GM12892 (cell line): ENCODE measurements around the gene IL9. TPM values are rescaled to one million over a fixed set of nuclear protein-coding genes. Genes with fewer than 3 reads are reported as not detected.

Source experiments
- DNase-seq: peaks from one replicate; pipeline ENCODE4 v3.0.0; 2011; ENCODE audit not compliant: insufficient read length
- FAIRE-seq: peaks from 2 replicates; lab custom pipeline; 2011; peaks lifted over from hg19 to GRCh38; lab: Jason Lieb, UNC
- POLR2A ChIP-seq: IDR thresholded peaks from 2 replicates; pipeline ENCODE4 v1.6.1; 2011; ENCODE audit warnings: low read depth, low read length, control low read depth
- POLR2AphosphoS5 ChIP-seq: IDR thresholded peaks from 2 replicates; pipeline ENCODE4 v1.6.1; 2011; ENCODE audit warnings: low read depth, low read length, control low read depth
- TAF1 ChIP-seq: IDR thresholded peaks from 2 replicates; pipeline ENCODE4 v1.6.1; 2011; ENCODE audit warnings: low read depth, mild to moderate bottlenecking, control low read depth, low read length, borderline replicate concordance
- polyA plus RNA-seq: library from polyadenylated mRNA; unstranded; fragments of >200 nt; gene quantifications from one replicate; pipeline ENCODE4 v1.2.1, GENCODE V29; 2012; ENCODE audit warnings: missing spikeins, inconsistent platforms; ENCODE audit not compliant: missing spikeins

IL9 gene
- not detected for polyA plus RNA-seq

GRCh38 chr5:135895474-135896006, at the start of gene IL9:
TSS of gene IL9 (minus strand) at chr5:135895841. CDS start at chr5:135895816, 25 bp downstream.
- DNase-seq = no peak
- peak; percentile 42 for FAIRE-seq
- TF ChIP-seq TAF1 = no peak
- TF ChIP-seq POLR2AphosphoS5 = no peak
- TF ChIP-seq POLR2A = no peak

DNA sequence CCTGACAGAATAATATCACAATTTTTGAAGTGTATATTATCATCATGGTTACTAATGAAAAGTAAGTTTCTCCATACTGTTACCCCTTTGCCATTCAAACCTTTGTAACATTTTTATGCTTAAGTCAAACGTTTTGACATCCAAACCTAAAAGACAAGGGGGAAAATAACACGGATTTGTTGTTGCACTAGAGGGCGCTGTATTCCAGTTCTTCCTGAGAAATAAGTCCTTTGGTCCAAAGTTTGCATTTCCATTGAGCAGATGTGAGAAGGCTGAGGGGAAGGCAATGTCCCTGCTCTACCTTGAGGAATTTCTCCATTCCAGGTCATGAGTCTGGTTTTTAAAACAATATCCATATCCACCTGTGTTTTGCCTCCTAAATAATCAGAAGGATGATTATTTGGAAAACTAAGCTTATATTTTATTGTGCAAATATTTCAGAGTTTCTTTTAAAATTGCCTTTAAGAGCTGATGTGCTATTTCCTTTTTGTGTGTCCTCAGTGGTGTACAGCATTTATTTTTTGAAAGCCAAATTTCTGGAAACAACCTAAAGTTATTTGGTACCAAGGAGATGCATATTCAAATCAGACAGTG, 49.4 kb upstream of the IL9 start:
- FAIRE-seq = peak; percentile 83
- no peak for DNase-seq
- no peak for TF ChIP-seq POLR2AphosphoS5

DNA sequence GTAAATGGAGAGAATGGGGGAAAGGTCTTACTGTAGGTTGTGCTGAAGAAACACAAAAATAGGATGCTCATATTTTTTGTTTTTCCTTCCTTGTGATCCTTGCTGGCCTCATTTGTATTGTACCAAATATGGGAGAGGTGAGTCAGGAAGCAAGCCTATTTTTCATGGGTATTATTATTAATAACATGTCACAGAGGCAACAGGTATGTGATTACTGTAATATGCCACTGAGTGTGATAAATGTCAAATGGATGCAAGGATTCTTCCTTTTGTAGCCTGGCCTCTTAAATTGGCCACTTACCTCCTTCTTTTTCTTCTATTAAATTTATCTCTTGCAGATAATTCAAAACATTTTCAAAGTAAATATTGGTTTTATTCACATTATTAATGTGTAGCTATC, 48.9 kb upstream of the IL9 start:
- DNase-seq = no peak
- FAIRE-seq = no peak
- TF ChIP-seq POLR2AphosphoS5 (no peak), TAF1 (no peak), POLR2A (no peak)

GRCh38 chr5:135942202-135942771, 46.6 kb upstream of the IL9 start:
- no peak for TF ChIP-seq POLR2AphosphoS5
- TF ChIP-seq POLR2A = no peak
- no peak for TF ChIP-seq TAF1
- no peak for DNase-seq
- no peak for FAIRE-seq

DNA sequence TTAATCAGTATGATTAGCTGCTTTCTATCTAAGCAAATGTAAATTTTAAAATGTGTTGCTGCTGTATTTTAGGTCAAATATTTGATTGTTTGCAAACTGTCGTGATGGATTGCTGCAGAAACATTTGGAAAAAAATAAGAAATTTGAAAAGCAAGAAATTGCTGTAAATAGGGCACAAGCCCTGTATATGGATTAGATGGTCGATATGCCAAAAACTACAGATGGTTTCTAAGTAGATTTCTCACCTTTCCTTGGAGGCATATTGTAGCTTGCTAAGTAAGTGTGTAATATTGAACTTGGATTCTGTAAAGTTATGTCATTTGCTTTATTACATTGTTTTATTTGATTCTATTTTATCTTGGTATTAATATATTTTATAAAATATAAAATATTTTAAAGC, 46.1 kb upstream of the IL9 start:
- TF ChIP-seq TAF1 = no peak
- TF ChIP-seq POLR2A = no peak
- TF ChIP-seq POLR2AphosphoS5 = no peak
- DNase-seq (no peak), FAIRE-seq (no peak)

DNA sequence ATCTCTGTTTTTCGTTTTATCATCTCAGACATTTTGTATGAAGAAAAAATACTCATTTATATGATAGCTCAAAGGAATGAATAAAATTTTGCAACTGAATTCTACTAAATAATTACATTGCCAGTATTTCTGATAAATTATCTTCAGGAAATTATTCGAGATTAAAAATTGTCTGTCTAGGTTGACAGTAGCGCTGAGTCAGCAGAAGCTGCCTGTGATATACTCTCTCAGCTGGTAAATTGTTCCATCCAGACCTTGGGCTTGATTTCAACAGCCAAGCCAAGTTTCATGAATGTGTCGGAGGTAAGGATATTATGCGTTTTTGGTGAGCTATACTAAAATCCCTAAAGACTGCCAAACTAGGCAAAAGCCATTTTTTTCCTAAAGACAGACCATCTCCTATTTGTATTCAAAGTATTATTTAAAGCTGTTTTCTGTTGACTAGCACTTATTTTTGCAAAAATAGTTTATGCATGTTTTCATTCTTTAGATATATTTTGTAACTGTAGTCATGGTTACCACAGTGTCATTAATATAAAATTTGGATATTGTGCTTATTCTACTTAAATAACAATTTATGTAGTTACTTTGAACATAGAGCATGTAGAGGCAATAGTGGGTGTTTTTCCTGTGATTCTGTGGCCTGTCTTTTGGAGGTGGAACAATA, 41.7 kb upstream of the IL9 start:
- no peak for DNase-seq
- no peak for FAIRE-seq
- TF ChIP-seq TAF1 (no peak), POLR2AphosphoS5 (no peak), POLR2A (no peak)

DNA sequence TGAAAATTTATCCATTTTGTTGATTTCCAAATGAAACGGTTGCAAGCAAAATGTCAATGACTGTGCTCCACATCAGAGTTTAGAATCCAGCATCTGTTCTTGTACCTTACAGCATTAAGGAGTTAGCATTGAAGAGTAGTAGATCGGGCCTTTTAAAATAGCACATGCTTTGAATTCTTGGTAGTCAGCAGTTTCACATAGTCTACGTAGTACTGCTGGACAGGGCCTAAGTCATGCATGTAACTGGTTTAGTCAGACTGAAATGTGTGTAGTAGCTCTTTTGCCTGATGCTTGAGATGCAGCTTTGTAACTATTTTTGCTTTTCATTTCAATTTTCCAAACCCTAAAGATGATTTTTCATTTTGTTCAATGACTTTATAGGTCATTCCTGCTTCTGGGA, 39.3 kb upstream of the IL9 start:
- FAIRE-seq (no peak), DNase-seq (no peak)
- no peak for TF ChIP-seq TAF1

- no peak for FAIRE-seq
- no peak for TF ChIP-seq POLR2AphosphoS5
- TF ChIP-seq POLR2A = no peak
- no peak for TF ChIP-seq TAF1
- no peak for DNase-seq
Measured at GRCh38 chr5:135930949-135931295, 35.3 kb upstream of the IL9 start.

DNA sequence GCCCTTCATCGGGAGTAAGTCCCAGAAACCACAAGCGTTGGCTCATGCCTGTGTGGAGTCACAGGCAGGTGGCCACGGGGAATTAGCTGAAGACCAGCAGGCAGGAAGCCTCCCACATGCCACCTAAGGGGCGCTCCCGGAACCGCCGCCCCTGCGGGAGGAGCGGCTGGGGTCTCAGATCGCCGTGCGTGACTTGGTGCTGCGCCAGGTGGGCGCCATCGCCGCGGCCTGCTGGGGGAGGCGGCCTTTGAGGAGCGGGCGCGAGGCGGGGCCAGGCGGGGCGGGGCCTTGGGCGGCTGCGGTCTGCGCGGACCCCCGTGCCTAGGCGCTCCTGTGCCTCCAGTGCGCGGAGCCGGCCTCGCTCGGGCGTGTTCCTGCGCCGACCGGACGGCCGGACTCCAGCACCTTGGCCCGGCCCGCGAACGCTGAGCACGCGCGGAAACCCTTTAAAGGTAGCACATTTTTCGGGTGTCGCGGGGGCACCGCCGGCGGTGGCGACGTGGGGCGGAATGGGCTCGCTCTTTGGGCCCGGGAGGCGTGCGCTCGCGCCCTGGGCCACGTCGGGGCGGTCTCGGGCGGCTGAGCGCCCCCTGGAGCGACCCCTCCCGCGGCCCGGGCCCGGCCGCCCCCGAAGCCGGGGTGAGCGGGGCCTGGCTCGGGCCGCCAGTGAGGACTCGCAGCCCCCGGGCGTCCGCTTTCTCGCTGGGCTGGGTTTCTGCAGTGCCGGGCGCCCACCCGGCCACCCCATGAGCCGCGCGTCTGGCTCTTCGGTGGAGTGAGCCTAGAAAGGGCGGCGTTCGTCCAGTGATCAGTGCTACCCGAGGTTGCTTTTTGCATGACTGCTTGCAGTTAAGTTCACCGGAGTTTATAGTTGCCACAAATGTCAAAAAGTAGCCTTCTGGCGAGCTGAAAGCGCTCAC, 34.6 kb upstream of the IL9 start:
- FAIRE-seq (no peak), DNase-seq (no peak)

GRCh38 chr5:135921388-135921787, 25.7 kb upstream of the IL9 start:
- TF ChIP-seq POLR2A = no peak
- no peak for TF ChIP-seq TAF1
- no peak for TF ChIP-seq POLR2AphosphoS5
- FAIRE-seq = no peak
- DNase-seq = no peak

More for the DNA sequence above, 34.6 kb upstream of the IL9 start:
- TF ChIP-seq TAF1 = no peak
- TF ChIP-seq POLR2AphosphoS5 = no peak
- no peak for TF ChIP-seq POLR2A

GRCh38 chr5:135920199-135920598, 24.6 kb upstream of the IL9 start:
- FAIRE-seq = no peak
- DNase-seq = no peak
- TF ChIP-seq TAF1 (no peak), POLR2A (no peak), POLR2AphosphoS5 (no peak)
